CD4-positive, alpha-beta T cell treated with Interleukin-15 for 4 hours (primary cell): Measurements from ENCODE around the gene VSIG10L.

Experiments
- DNase-seq: peaks from one replicate; pipeline ENCODE4 v3.0.0-alpha.2; 2020; ENCODE audit warnings: low spot score

The VSIG10L gene

DNA sequence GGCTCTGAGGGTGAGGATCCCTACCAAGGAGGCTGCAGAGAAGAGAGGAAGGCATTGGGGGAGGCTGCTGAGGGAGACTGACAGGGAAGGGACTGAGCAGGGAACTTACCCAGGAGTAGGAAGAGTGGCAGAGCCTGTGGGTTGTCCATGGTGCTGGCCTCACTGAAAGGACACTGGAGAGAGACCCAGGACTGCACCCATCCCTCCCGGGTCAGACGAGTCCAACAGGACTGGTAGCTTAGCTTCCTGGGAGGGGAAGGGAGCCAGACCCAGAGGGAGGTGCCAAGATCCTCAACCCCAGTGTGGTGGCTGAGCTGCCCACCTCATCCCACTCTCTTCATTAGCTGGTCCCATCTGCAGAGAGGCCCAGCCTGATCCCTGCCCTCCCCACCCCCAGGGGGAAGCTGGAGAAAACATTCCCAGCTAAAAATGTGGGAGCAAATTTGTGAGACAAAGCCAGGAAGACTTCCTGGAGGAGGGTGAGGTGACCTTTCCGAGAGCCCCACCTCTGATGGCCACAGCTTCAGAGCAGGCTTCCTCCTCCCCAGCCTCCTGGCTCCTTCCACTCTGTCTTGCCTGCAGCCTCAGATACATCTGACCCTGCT, at the start of gene VSIG10L:
TSS of gene VSIG10L (minus strand) at position 164 of the 605 bp plus-strand sequence. CDS start at position 149, 15 bp downstream.
- DNase-seq = no peak

DNA sequence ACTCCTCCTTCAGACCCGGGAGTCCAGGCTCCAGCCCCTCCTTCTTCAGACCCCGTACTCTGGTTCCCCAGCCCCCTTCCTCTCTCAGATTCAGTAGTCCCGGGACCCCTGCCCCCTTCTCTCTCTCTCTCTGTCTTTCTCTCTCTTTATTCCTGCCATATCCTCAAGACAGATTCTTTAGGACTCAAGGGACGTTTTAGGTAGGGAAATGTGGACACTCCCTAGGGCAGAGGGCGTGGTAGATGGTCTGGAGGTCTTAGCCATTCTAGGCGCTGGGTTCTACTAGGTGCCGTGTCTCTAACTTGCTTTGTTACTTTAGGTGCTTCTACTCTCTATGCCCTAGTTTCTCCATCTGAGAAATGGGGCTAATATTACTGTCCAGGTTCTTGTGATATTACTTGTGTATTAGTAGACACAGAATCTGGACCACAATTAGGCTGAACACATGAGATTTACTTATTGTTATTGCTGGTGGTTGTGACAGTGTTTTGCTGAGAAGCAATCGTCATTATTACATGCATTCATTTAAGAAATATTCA, 49.2 kb upstream of the VSIG10L start:
- no peak for DNase-seq

GRCh38 chr19:51389143-51389542, 47.2 kb upstream of the VSIG10L start:
- no peak for DNase-seq

GRCh38 chr19:51387924-51388389, 46.0 kb upstream of the VSIG10L start, which contains the start of gene LIM2:
LIM2 (minus strand) TSS chr19:51387974; CDS start chr19:51387443, 531 bp downstream.
- DNase-seq = no peak

GRCh38 chr19:51386882-51387520, 45.1 kb upstream of the VSIG10L start:
- no peak for DNase-seq

GRCh38 chr19:51382004-51382403, 40.1 kb upstream of the VSIG10L start:
- DNase-seq = no peak

GRCh38 chr19:51380379-51380778, 38.4 kb upstream of the VSIG10L start:
- DNase-seq = no peak

- no peak for DNase-seq
These were observed 35.5 kb upstream of the VSIG10L start for GRCh38 chr19:51377422-51377821.

GRCh38 chr19:51375504-51376221, 33.7 kb upstream of the VSIG10L start:
- no peak for DNase-seq

GRCh38 chr19:51372649-51373504, 30.9 kb upstream of the VSIG10L start, which contains the start of gene NKG7:
NKG7 (minus strand) TSS chr19:51372654; CDS start chr19:51372535, 119 bp downstream.
- DNase-seq = peak; percentile 93

- DNase-seq = no peak
These were observed 30.2 kb upstream of the VSIG10L start for GRCh38 chr19:51372021-51372648.

DNA sequence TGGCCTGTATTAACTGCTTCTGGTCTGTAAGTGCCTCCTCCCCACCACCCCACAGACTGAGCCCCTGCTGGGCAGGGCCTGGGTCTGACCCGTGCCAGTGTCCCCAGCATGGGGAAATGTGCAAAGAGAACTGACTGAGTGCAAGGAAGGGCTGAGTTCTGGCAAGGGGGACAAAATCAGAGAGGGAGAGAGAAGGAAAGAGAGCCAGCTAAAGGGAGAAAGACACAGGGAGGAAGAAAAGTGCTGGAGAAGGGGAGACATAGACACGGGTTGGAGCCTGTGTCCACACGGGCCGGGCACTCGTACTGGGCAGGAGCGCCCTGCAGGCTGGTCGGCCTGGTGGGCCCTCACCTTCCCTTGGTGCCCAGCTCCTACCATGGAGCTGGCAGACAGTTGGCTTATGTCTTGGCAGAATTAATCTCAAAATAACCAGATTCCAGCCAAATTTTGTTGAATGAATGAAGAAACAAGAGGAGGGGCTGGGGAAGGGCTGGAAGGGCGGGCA, 29.3 kb upstream of the VSIG10L start:
- DNase-seq = no peak

- no peak for DNase-seq
These were observed 28.3 kb upstream of the VSIG10L start for GRCh38 chr19:51370230-51370629.

DNA sequence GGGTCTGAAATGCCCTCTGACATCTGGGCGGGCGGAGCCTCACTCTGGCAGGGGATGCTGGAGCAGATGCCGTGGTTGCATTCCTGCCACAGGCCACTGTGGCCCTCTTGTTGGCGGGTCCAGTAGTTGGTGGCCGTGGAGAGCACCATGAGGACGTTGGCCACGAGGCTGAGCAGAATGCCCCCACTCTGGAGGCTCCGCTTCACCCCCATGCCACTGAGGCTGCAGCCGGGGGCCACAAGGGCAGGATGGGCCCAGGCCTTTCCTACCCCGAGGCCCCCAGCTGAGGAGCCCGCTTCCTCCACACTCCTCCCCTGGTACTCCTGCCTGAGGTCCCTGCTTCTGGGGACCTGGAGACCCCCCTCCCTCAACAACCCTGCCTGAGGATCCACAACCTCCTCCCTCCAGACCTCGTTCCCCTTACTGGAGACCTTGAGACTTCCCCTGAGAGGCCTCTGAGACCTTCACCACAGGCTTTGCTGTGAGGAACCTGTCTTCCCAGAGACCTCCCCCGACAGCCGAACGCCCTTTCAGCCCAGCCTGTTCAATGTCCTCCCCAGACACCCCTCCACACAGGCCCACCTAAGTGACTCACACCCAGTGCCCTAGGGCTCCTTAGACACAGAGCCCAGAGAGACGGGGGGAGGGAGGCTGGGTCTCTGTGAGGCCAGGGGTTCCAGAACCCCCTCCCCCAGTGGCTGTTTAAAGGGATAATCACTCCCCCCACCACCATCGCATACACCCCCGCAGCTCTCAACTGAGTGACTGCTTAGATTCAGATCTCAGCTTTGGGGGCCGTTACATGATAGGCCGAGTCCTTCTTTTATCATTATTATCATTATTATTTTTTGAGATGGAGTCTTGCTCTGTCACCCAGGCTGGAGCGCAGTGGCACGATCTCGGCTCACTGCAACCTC, 26.7 kb upstream of the VSIG10L start, which contains the start of gene CLDND2:
TSS of gene CLDND2 (minus strand) at position 638 of the 917 bp plus-strand sequence. CDS start at position 212, 426 bp downstream.
- DNase-seq = peak; percentile 43

GRCh38 chr19:51367565-51368365, 25.8 kb upstream of the VSIG10L start:
- DNase-seq = peak; percentile 98

- no peak for DNase-seq
These were observed 25.3 kb upstream of the VSIG10L start for GRCh38 chr19:51367255-51367564.

- DNase-seq = peak; percentile 94
These were observed 24.7 kb upstream of the VSIG10L start for GRCh38 chr19:51366389-51367254.

DNA sequence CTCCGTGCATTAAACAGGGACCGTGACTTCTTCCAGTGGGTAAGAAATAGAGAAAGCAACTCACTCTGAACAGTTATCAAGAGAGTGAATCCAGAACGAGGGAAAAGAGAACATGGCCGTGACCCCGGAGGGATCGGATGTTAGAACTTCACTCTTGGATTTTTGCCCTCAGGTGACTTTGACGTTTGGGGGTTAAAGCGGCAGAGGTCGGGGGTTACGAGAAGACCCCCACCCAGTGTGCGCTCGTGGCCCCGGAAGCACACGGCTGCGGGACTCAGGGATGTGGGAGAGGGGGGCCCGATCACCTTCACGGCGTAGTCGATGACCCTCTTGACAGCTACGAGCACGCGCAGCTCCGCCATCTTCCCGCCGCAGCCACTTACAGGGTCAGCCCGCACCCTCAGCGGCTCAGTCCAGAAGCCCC, 24.0 kb upstream of the VSIG10L start, which contains the start of gene ETFB:
TSS of gene ETFB (minus strand) at position 424 of the 424 bp plus-strand sequence. CDS start at position 362, 62 bp downstream.
- DNase-seq = no peak
